8988T (cell line): ENCODE measurements around the gene CNKSR3.

Experiments
- DNase-seq: peaks from one replicate; pipeline ENCODE4 v3.0.0; 2011

CNKSR3 gene

DNA sequence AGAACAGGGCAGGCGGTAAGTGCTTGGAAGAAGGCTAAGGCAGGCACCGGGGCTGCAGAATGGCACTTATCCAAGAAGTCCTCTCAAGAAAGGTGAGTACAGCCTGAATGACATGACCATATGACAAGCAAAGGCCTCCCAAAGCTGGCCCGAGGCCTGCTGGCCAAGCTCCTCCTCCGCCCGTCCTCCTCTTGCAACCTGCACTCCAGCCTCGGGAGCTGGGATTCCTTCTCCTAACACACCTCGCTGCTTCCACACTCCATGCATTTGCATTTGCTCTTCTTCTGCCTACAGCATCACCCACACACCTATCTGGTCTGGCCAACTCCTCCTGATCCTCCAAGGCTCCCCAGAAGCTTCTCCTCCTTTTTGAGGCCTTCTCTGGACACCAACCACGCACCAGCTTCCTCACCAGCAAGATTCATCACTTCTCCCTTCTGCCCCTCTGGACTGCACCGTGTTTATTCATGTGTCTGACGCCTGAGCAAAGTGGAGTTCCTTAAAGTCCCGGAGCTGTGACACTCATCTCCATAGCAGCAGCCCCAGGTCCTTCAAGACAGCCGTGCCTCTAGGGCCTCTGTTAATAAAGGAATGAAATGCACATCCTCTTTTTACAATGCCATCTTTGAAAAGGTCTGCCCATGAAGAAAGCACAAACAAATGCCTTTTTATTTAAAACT is 32.3 kb downstream of the CNKSR3 start:
- DNase-seq = no peak

DNA sequence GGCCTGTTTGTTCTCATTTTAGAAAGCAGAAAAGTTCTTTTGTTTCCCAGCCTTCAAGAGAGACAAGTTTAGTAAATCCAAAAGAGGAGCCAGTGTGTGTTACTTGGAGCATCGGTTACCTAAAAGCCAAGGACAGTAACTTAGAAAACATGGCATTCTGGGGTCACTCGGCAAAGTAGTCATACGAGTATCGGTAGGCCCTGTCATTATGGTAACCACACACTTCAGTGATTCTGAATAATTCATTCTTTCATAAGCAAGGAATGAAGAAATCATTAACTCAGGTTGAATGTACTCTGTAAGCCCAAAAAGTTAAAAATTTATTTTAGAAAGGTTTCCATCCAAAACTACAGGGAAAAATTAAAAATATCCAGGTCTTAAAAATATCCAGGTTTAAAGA is 34.0 kb downstream of the CNKSR3 start:
- no peak for DNase-seq

DNA sequence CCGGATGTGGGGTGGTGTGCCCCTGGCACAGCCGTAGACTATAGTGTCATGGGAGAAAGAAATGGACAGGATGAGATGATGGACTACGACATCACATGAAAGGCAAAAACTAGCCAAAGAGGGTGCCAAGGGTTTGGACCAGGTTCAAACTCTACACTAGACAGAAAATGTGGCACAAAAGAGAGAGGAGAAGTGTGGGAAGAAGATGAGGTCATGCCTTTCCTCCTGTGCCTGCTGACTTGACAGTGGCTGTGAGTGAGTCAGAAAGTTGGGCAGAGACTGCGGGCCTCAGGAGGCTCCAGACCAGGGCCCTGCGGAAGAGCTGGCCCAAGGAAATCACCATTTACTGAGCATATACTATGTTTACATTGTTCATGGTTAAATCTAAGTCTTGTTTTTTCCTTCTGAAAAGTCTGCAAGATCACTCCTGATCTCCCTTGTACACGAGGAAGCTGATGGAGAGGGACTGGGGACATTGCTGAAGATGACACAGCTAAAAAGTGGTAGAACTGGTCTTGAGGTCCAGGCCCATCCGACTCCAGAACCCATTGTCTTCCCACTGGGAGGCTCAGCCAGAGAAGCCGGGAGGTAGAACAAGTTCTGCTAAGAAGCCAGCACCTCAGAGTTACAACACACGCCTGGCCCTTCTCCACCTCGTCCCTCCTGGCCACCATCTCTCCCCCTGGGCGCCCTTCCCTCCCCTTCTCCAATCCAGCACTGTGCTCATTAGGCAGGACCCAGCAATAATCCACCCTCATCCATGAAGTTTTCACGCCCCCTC is 35.6 kb downstream of the CNKSR3 start:
- no peak for DNase-seq

DNA sequence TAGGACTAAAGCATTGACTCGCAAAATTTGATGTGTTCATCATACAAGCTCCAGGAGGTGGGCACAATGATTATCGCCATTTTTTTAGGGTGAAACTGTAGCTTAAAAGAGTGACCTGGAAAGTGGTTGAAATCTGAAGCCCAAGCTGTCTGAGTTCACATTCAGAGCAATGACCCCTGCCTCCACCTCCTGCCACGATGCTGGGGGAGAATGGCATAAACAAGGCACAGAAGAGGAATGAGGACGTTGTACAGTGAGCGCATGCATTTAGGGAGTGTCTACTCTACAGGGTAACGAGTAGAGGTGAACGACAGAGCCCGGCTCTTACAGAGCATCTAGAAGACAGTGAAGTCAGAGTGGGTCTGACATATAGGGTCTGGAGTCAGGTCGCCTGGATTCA is 37.2 kb downstream of the CNKSR3 start:
- DNase-seq = no peak

DNA sequence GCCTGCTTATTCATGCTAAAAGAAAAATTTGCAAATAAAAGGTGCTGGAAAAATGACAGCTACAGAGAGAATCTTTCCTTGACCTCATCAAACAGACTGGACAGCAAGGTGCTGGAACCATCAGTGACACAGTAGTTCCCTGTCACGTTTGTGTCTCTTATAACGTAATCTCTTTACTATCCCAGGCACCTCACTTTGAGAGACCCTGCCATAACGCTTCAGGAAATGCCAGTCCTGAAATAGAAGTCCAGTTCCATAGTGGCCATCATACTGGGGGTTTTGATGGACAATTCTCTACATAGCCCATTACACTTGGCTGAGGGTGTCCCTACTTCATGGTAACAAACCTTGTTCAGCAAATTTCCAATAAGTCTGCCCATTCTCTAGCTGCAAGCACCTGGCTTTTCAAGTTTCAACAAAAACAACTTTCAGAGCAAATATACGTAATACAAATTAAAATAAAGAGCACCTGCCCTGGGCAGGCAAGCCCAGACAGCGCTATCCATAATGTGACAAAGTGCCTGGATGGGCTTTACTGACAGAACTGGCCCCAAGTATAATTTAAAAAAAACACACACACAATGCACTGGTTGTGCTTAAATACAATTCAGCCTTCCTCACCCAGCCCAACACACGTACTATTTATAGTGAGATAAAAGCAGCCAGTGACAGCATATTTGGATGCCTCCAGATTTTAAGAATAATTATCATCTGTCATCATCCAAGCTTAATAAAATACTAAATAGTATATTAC is 38.7 kb downstream of the CNKSR3 start:
- no peak for DNase-seq

DNA sequence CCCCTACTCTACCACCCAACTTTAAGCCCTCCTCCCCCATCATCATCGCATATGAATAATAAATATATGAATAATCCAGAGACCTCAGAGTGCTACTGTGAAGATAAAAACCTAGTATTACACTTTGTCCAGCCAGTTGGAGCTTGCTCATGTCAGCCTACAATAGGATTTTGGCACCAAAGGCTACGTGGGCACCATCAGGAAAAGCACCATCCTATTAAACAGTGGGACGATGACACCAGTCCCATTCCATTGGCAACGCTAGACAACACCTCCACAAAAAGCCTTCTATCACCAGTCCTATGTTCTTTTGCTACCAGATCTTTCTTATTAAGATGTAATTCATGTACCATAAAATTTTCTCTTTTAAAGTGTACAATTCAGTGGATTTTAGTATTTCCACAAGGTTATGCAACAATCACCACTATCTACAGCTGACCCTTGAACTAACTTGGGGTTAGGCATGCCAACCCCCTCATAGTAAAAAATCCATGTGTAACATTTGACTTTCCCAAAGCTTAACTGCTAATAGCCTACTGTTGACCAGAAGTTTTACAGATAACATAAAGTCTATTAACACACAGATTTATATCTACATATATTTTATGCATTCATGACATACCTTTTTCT is 41.1 kb downstream of the CNKSR3 start:
- no peak for DNase-seq

DNA sequence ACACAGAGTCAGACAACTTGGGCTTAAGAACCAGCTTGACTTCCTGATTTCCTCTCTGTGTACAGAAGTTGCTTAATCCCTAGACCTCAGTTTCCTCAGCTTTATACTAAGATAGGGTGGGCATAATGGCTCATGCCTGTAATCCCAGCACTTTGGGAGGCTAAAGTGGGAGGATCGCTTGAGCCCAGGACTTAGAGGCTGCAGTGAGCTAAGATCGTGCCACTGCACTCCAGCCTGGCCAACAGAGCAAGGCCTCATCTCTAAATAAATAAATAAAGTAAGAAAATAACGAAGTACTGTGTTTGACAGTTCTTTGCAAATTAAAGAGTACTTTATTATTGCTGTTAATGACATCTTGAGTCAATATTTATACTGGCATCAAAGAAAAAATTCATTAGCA is 41.7 kb downstream of the CNKSR3 start:
- no peak for DNase-seq

DNA sequence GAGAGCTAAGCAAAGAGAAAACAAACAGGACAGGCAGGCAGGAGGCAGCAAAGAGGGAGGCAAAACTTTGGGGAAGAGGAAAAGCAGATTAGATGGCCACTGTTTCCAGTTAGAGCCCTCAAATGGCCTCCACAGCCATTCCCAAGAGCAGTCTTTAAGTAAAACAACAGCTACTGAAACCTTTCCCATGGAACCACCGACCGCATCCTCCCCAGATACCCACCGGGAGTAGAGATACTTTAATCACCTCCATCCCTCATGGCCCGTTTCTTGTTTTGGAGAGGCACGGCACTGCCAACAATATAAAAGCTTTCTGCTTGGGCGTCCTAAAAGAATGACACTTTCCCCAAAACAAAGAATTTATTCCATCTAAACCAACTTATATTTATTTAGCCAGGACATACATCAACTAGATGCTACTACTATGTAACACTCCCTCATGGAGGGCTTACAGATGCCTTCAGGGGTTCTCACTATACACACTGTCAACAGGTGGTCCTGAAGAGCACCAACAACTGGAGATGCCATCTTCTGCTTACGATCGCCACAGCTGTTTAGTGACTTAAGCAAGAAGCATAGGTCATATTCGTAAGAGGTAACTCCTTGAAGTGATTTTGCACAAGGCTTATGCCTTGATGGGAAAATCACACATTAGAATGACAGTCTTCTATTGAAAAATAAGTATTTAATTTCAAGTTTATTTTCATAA is 43.4 kb downstream of the CNKSR3 start:
- DNase-seq = no peak

DNA sequence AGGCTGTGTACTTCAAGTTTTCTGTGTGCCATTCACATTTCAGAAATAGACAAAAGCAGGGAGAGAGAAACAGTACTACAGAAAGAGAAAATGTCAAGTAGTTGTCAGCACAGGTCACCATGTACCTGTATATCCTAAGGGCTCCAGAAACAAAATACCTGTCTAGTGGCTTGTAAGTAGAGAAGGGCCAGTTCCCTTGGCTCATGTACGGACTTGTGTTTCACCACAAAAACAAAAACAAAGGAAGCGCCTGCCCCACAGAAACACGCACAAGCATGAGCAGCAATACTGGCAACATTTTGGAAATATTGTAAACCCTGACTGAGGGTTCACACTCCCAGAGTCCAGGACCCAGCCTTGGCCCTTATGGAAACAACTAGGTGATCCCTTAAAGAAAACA is 44.3 kb downstream of the CNKSR3 start:
- no peak for DNase-seq

DNA sequence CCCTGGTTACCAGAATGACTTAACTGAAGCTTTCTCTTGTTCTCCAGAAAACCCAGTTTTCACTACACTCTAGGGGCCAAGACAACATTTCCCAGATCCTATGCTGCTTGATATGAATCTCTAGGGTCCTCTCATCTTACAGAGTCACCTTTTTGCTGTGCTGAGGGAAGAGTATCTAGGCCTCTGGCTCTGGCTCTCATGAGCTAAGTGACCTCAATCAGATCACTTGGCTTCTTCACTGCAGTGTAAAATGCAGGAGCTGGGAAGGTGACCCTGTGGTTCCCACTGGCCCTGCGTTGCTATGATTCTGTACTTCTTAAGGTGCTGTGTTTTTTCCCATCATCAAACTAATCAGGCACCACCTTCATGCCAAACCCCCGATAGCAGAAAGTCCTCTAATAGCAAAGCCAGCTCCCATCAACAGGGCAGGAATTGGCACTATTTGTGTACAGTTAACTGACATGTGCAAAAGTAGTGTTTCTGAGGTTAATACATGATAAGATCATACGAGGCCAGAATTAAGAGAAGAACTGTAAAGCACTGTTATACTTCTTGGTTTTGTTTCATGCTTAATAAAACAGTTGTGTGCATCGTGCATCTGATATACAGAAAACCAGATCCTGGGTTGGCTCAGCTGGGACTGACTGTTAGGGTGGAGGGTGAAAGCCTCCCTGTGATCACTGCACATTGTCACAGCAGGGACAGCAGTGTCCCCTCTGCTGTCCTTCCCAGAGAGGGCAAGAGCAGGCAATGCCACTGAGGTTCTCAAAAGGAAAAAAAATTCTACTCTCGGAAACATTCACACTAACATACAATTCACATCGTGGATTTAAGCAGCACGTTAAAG is 46.7 kb downstream of the CNKSR3 start:
- no peak for DNase-seq

DNA sequence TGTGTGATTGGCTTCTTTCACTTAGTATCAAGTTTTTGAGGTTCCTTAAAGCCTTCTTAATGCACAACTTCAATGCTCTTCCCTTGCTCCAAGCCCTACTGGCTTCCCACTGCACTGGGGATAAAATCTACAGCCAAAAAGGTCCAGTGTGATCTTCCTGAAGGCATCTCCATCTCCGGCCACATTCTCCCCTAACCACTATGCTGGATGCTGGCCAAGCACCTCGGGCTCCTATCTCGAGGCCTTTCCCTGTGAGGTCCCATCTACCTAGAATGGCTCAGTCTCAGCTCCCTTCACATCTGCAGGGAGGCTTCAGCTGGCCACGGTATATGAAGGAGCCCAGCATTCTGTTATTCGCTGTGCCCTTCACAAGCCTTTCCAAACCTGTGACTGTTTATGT is 48.1 kb downstream of the CNKSR3 start:
- no peak for DNase-seq

DNA sequence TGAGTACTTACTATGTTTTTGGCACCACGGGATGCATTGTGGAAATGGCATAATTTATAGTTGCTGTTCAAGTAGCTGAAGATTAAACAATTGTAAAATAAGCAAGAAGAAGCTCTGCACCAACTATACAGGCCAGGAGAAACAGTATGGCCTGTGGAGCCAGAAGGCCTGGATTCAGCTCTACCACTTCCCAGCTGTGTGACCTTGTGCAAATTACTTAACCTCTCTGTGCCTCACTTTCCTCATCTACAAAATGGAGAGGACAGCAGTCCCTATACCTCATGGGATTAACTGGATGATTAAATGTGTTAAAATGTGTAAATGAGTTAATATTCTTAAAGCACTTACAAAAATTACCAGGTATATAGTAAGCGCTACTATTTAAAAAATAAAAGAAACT is 49.1 kb downstream of the CNKSR3 start:
- no peak for DNase-seq

DNA sequence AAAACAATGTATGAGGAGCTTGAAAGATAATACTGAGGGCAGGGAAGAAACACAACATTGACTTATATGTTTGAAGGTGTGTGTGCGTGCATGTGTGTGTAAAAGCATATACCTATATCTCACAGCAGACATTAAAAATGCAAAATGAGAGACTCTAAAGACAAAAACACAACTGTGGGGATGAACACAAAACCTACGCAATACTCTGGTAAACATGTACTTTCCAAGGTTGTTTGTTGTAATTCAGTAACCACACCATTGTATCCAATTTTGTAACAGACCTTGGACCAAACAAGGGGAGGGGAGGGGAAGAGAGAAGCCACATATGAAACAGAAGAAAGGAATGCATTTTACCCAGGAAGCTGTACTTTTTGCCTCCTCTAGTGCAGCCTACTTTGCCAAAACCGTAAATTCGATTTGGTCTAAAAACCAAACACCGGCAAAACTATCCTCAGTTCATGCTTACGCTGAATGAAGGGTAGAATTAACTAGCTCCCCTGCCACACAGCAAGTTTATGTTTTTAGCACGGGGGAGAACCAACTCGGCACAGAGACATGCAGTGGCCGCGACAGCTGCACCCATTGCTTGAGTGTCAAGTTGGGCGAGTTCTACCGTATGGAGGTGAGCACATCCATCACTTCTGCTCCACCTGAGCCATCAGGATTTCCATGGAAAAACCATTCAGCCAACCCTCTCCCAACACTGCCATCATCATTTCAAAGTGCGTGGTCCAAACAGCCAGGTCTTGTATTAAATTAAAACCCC is 50.0 kb downstream of the CNKSR3 start:
- DNase-seq = no peak

DNA sequence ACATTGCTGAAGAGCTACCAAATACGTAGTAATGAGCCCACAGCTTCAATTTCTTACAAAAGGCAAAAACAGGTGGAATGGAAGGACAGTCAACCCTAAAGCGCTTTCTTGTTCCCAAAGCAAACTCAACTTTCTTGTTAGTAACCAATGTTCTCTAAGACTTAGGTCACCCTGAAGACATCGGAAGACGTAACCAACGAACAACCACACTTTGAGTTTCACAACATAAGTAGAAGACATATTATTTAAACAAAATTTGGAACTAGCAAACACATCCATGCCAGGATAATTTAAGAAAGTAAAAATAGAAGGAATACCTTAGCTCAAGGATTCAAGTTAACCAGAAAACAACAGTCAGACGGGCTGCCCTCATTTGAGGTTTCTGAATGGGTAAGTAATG is 51.0 kb downstream of the CNKSR3 start:
- DNase-seq = no peak

DNA sequence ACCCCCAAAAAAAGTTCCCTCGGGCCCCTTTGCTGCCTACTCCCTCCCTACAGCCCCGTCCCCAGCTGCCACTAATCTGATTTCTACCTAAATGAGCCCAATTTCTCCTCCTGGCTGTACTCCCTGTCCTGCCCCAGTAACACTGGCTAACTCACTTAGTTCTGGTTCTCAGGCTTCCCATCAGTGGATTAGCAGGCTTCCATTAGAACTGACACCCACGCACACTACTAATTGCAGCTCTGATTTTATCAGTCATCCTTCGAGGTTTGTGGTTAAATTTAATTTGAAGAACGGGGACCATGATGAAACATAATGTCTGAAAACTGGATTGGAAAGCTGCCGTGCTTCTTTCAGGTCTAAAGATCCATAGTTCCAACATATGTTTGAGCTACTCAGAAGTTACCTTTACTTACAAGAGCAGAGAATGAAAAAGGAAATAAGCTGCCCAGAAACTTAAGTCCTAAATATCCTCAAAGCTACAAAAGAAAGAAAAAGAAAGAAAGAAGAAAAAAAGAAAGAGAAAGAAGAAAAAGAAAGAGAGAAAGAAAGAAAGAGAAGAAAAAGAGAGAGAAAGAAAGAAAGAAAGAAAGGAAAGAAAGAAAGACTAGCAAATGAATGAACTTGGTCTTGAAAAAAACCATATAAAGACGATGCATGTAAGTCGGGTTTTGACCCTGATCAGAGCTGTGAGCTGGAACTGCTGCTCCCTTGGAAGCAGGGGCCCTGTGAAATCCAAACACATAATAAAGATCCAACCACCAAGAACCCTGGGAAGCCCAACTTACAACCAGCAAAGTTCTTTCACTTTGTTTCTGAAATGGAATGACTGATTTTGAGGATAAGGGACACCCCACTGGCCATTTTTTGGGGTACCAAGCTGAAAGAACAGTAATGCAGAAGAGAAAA is 51.7 kb downstream of the CNKSR3 start:
- no peak for DNase-seq

DNA sequence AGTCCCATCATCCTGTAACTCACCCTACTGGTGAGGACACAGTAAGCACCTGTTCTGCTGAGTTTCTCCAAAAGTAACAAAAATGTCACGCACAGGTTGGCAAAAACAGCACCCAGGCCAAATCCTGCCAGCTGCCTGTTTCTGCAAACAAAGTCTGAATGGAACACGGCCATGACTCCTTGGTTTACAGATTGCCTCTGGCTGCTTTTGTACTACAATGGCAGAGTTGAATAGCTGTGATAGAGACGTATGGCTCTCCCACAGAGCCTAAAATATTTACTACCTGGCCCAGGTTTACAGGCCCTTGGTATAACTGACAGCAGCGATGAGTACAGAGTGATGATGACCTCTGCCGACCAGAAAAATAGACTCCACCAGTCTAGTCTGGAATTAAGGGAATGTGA is 52.6 kb downstream of the CNKSR3 start:
- DNase-seq = no peak

DNA sequence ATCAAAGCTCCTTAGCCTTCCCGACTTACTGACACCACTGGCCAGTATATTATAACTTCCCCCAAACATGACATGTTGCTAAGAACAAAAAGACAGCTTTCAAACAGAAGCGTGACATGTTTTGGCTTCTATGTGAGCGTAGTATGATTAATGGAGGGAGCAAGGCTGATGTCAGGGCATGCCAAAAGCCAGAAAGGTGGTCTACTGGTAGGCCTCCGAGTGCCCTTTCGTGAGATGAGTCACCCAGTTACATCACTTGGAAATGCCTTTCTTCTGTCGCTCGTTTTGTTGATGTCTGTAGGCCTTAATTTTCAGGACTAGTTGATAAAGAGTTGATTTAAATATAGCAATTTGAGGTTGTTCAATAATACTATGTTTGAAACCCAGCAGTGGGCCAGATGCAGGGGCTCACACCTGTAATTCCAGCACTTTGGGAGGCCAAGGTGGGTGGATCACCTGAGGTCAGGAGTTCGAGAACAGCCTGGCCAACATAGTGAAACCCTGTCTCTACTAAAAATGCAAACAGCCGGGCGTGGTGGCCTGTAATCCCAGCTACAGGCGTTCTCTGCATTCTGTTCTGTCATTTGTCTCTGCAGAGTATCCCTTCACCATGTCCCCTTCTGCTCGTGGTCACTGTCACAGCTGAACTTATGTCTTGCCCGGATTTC is 53.3 kb downstream of the CNKSR3 start:
- DNase-seq = no peak

DNA sequence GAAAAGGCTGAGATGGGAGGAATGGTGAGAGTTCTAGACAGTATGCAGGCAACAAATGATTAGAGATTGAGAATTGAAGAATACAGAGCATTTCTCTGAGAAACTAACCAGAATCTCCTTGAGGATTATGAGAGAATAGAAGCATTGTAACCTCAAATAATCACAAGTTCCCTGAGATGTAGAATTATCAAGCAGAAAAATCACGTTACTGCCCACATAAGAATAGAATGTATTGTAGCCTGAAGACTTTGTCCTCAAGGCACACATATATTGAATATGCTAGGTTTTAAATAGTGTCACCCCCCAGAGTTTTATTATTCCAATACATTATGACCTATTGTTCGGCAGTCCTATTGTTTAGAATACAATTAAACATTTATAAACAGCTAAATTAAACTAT is 57.2 kb downstream of the CNKSR3 start:
- no peak for DNase-seq

DNA sequence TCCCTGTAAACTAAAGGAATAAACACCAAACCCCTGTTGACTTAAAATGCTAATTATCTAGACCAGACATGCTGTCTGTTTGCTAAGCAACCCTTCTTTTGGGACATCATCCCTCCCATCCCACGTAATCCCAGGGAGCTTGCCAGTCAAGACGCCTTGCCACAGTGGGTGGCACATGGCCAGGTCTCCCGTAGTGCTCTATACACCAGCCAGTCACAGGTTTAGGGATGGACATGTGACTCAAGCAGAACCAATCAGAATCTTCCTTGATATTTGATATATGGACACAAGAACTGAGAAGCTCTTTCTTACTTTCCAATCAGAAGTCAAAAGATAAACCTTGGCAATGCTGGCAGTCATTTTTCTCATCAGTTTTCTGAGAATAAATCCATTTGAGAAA is 60.0 kb downstream of the CNKSR3 start:
- DNase-seq = no peak
